ENCODE measurements around the gene PKHD1.

DNA sequence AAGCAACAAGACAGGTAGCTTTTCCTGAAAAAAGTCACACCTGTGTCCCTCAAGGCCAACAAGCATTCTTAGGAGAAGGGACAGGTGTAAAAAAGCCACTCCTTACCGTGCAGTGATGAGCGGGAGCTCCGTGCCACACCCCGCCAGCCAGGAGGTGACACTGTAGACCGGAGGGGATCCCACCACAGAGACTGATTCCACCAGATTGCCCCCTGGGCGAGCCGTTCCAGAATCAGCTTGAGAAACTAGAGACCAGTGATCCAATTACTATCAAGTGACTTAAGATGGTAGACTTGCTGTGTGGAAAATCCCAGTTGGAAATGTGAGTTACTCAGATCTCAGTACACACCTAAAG, 37.4 kb downstream of the PKHD1 start:
- TF ChIP-seq CTCF (IDR thresholded peaks at IDR 0.05) (no peak), EZH2 (IDR thresholded peaks at IDR 0.05; ENCODE audit: borderline replicate concordance, insufficient read depth, low read depth, low read length, poor library complexity, severe bottlenecking) (no peak)

All from B cell (primary cell).